T-helper 2 cell treated with Interferon-gamma antibody and Interleukin-4, amounts not matched to agents 5 μg/mL and 100 μg/mL, for 36 hours (primary cell): ENCODE data around the gene C1QL1.
A peak's percentile ranks its signal among the peaks of the same experiment; 100 is the strongest.

Experiments used
- DNase-seq: peaks from one replicate; pipeline ENCODE4 v3.0.0; 2021; ENCODE audit warnings: low spot score
- H3K27ac Mint-ChIP-seq: one replicate; pipeline ENCODE4 v1.8.0; 2021; ENCODE audit warnings: mild to moderate bottlenecking, mixed read lengths
- H3K27me3 Mint-ChIP-seq: one replicate; pipeline ENCODE4 v1.8.0; 2021; ENCODE audit warnings: low read depth, mixed read lengths
- H3K36me3 Mint-ChIP-seq: one replicate; pipeline ENCODE4 v1.8.0; 2021; ENCODE audit warnings: low read depth, mixed read lengths
- H3K4me1 Mint-ChIP-seq: one replicate; pipeline ENCODE4 v1.8.0; 2021; ENCODE audit warnings: low read depth, mixed read lengths
- H3K4me3 Mint-ChIP-seq: one replicate; pipeline ENCODE4 v1.8.0; 2022; ENCODE audit warnings: mild to moderate bottlenecking, moderate library complexity, mixed read lengths
- H3K9me3 Mint-ChIP-seq: one replicate; pipeline ENCODE4 v1.8.0; 2021; ENCODE audit warnings: mixed read lengths

Gene C1QL1

GRCh38 chr17:44924107-44924544 lies 44.0 kb downstream of the C1QL1 start:
- Mint-ChIP-seq H3K4me1 (peaks cover 3% of the 10 kb centered on the region), H3K9me3 (no peaks in the 10 kb centered on the region), H3K4me3 (no peak overlapping the region), H3K27ac (no peak overlapping the region), H3K36me3 (peaks cover 28% of the 10 kb centered on the region), H3K27me3 (peaks cover 18% of the 10 kb centered on the region)
- DNase-seq = no peak

- Mint-ChIP-seq H3K9me3 (no peaks in the 10 kb centered on the region), H3K27me3 (peaks cover 22% of the 10 kb centered on the region), H3K4me1 (peaks cover 3% of the 10 kb centered on the region), H3K27ac (no peak overlapping the region), H3K36me3 (peaks cover 22% of the 10 kb centered on the region), H3K4me3 (no peak overlapping the region)
- DNase-seq = no peak
Measured at GRCh38 chr17:44922746-44923470, 45.2 kb downstream of the C1QL1 start.

- Mint-ChIP-seq H3K9me3 (no peaks in the 10 kb centered on the region), H3K36me3 (peaks cover 16% of the 10 kb centered on the region), H3K27me3 (peaks cover 25% of the 10 kb centered on the region), H3K4me1 (peaks cover 3% of the 10 kb centered on the region), H3K27ac (no peak overlapping the region), H3K4me3 (no peak overlapping the region)
- no peak for DNase-seq
Measured at GRCh38 chr17:44922136-44922535, 46.0 kb downstream of the C1QL1 start.

- Mint-ChIP-seq H3K9me3 (no peaks in the 10 kb centered on the region), H3K27me3 (peaks cover 25% of the 10 kb centered on the region)
- no peak for DNase-seq
Measured at GRCh38 chr17:44921122-44921882, 46.8 kb downstream of the C1QL1 start.

GRCh38 chr17:44920565-44920940 lies 47.5 kb downstream of the C1QL1 start:
- Mint-ChIP-seq H3K27ac (no peak overlapping the region), H3K9me3 (no peaks in the 10 kb centered on the region), H3K4me3 (no peak overlapping the region), H3K4me1 (peaks cover 3% of the 10 kb centered on the region), H3K27me3 (peaks cover 25% of the 10 kb centered on the region), H3K36me3 (peaks cover 6% of the 10 kb centered on the region)
- DNase-seq = no peak

More at GRCh38 chr17:44921122-44921882, 46.8 kb downstream of the C1QL1 start:
- H3K27ac Mint-ChIP-seq = no peak overlapping the region
- no peak overlapping the region for H3K4me3 Mint-ChIP-seq
- peaks cover 12% of the 10 kb centered on the region for H3K36me3 Mint-ChIP-seq
- H3K4me1 Mint-ChIP-seq = peaks cover 3% of the 10 kb centered on the region

- Mint-ChIP-seq H3K36me3 (peaks cover 4% of the 10 kb centered on the region), H3K27me3 (peaks cover 25% of the 10 kb centered on the region), H3K4me3 (no peak overlapping the region), H3K4me1 (peaks cover 3% of the 10 kb centered on the region), H3K9me3 (no peaks in the 10 kb centered on the region), H3K27ac (no peak overlapping the region)
- peak; percentile 71 for DNase-seq
Measured at GRCh38 chr17:44919885-44920564, 48.1 kb downstream of the C1QL1 start.

- H3K36me3 Mint-ChIP-seq = no peaks in the 10 kb centered on the region
- peaks cover 3% of the 10 kb centered on the region for H3K4me1 Mint-ChIP-seq
- H3K4me3 Mint-ChIP-seq = no peak overlapping the region
- DNase-seq = no peak
- H3K27ac Mint-ChIP-seq = no peak overlapping the region
- H3K9me3 Mint-ChIP-seq = no peaks in the 10 kb centered on the region
- peaks cover 28% of the 10 kb centered on the region for H3K27me3 Mint-ChIP-seq
Measured at GRCh38 chr17:44919411-44919810, 48.7 kb downstream of the C1QL1 start.

GRCh38 chr17:44918006-44918405 lies 50.1 kb downstream of the C1QL1 start:
- H3K27me3 Mint-ChIP-seq = peaks cover 34% of the 10 kb centered on the region
- H3K36me3 Mint-ChIP-seq = no peaks in the 10 kb centered on the region
- no peak for DNase-seq
- no peaks in the 10 kb centered on the region for H3K9me3 Mint-ChIP-seq
- H3K4me3 Mint-ChIP-seq = no peak overlapping the region
- no peak overlapping the region for H3K27ac Mint-ChIP-seq
- peaks cover 8% of the 10 kb centered on the region for H3K4me1 Mint-ChIP-seq

GRCh38 chr17:44917456-44917855 lies 50.6 kb downstream of the C1QL1 start:
- Mint-ChIP-seq H3K9me3 (no peaks in the 10 kb centered on the region), H3K36me3 (no peaks in the 10 kb centered on the region), H3K27me3 (peaks cover 39% of the 10 kb centered on the region), H3K27ac (no peak overlapping the region), H3K4me3 (no peak overlapping the region), H3K4me1 (peaks cover 8% of the 10 kb centered on the region)
- DNase-seq = no peak

- no peak for DNase-seq
- no peak overlapping the region for H3K4me3 Mint-ChIP-seq
- H3K4me1 Mint-ChIP-seq = peaks cover 8% of the 10 kb centered on the region
- no peak overlapping the region for H3K27ac Mint-ChIP-seq
- H3K36me3 Mint-ChIP-seq = no peaks in the 10 kb centered on the region
- peaks cover 45% of the 10 kb centered on the region for H3K27me3 Mint-ChIP-seq
- no peaks in the 10 kb centered on the region for H3K9me3 Mint-ChIP-seq
Measured at GRCh38 chr17:44916781-44917241, 51.3 kb downstream of the C1QL1 start.

GRCh38 chr17:44915862-44916780 lies 52.0 kb downstream of the C1QL1 start:
- peaks cover 45% of the 10 kb centered on the region for H3K27me3 Mint-ChIP-seq
- no peak for DNase-seq
- peaks cover 9% of the 10 kb centered on the region for H3K4me1 Mint-ChIP-seq
- no peak overlapping the region for H3K4me3 Mint-ChIP-seq
- no peaks in the 10 kb centered on the region for H3K9me3 Mint-ChIP-seq
- no peaks in the 10 kb centered on the region for H3K36me3 Mint-ChIP-seq
- no peak overlapping the region for H3K27ac Mint-ChIP-seq

GRCh38 chr17:44915321-44915726 lies 52.8 kb downstream of the C1QL1 start, which contains the start of gene GFAP:
GFAP (minus strand) TSS chr17:44915500; CDS start chr17:44915486, 14 bp downstream.
- H3K27me3 Mint-ChIP-seq = peaks cover 43% of the 10 kb centered on the region
- DNase-seq = no peak
- H3K27ac Mint-ChIP-seq = no peak within 1 kb of the TSS
- H3K9me3 Mint-ChIP-seq = no peaks in the 10 kb centered on the region
- H3K36me3 Mint-ChIP-seq = no peaks in the 10 kb centered on the region
- peaks cover 13% of the 10 kb centered on the region for H3K4me1 Mint-ChIP-seq
- no peak within 1 kb of the TSS for H3K4me3 Mint-ChIP-seq

- Mint-ChIP-seq H3K27me3 (peaks cover 38% of the 10 kb centered on the region), H3K9me3 (no peaks in the 10 kb centered on the region), H3K4me3 (no peak overlapping the region), H3K27ac (no peak overlapping the region), H3K4me1 (peaks cover 10% of the 10 kb centered on the region), H3K36me3 (no peaks in the 10 kb centered on the region)
- DNase-seq = no peak
Measured at GRCh38 chr17:44914698-44915271, 53.3 kb downstream of the C1QL1 start.
